Measurements from ENCODE around the gene DUSP18.
"Not testable (repeated sequence)": the region's sequence is repeated elsewhere in the genome, so short reads cannot be mapped to it uniquely, and the experiment has no call there.

DUSP18 gene

DNA sequence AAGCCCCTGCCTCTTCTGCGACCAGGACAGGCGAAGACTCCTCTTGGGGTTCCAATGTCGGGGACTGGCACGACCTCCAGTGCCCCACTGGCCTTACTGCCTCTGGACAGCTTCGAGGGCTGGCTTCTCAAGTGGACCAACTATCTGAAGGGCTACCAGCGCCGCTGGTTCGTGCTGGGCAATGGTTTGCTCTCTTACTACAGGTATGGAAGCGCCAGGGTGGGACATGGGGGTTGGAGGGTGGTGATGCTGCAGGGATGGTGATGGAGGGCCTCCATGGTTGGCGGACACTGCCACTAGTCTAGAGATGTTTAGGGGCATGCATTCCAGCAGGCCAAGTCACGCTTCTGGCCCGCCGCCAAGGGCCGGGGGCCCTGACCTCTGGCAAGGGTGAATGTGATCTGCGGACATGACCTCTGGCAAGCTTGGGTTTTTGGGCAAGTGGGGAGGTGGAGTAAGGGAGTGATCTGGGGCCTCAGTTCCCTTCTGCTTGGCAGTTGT is 27.7 kb upstream of the DUSP18 start:
- Histone ChIP-seq H3K4me1 (ENCODE audit: insufficient read depth, low read length) (peaks cover 3% of the 10 kb centered on the region; the same call in 1 of the 2 replicates), H3K9ac (ENCODE audit: low read depth, low read length) (peak overlapping the region; percentile 53; the same call in 1 of the 2 replicates), H3K27me3 (ENCODE audit: insufficient read depth, low read length) (peaks cover 28% of the 10 kb centered on the region), H3K4me3 (ENCODE audit: low read length) (peak overlapping the region; percentile 85), H3K9me3 (ENCODE audit: insufficient read depth, low read depth, low read length) (no peaks in the 10 kb centered on the region), H3K36me3 (ENCODE audit: insufficient read depth, low read length) (no peaks in the 10 kb centered on the region), H3K27ac (ENCODE audit: low read depth, low read length) (no peak overlapping the region)
- 68% methylated on average over 15 of the region's 15 CpGs for WGBS

DNA sequence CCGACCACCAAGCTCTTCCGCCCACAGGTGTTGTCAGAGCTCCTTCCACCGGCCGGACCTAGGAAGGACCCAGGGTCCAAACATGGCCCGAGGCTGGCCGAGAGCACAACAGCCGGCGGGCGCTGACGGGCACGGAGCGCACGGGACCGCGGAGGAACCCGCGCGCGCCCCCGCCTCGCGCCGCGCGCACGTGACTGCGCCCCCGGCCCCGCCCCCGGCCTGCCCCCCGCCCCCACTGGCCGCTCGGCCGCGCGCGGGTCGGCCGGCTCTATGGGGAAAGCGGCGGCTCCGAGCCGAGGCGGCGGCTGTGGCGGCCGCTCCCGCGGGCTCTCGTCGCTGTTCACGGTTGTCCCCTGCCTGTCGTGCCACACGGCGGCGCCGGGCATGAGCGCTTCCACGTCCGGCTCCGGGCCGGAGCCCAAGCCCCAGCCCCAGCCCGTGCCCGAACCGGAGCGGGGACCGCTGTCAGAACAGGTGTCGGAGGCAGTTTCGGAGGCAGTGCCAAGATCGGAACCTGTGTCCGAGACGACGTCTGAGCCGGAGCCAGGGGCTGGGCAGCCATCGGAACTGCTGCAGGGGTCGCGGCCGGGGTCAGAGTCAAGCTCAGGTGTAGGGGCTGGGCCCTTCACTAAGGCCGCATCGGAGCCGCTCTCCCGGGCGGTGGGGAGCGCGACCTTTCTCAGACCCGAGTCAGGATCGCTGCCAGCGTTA is 27.1 kb upstream of the DUSP18 start, which contains the start of gene OSBP2:
Gene OSBP2 (plus strand): TSS at position 235 of the 711 bp plus-strand sequence. CDS start 36 bp downstream, at position 271.
- H3K4me3 ChIP-seq (ENCODE audit: low read length): peak within 1 kb of the TSS; percentile 87
- peaks cover 28% of the 10 kb centered on the region for H3K27me3 ChIP-seq (ENCODE audit: insufficient read depth, low read length)
- peaks cover 3% of the 10 kb centered on the region; the same call in 1 of the 2 replicates for H3K4me1 ChIP-seq (ENCODE audit: insufficient read depth, low read length)
- H3K36me3 ChIP-seq (ENCODE audit: insufficient read depth, low read length): no peaks in the 10 kb centered on the region
- WGBS: 1% methylated on average over 88 of the region's 88 CpGs
- peak within 1 kb of the TSS; percentile 49; the same call in 1 of the 2 replicates for H3K27ac ChIP-seq (ENCODE audit: low read depth, low read length)
- H3K9me3 ChIP-seq (ENCODE audit: insufficient read depth, low read depth, low read length): no peaks in the 10 kb centered on the region
- peak within 1 kb of the TSS; percentile 82 for H3K9ac ChIP-seq (ENCODE audit: low read depth, low read length)

DNA sequence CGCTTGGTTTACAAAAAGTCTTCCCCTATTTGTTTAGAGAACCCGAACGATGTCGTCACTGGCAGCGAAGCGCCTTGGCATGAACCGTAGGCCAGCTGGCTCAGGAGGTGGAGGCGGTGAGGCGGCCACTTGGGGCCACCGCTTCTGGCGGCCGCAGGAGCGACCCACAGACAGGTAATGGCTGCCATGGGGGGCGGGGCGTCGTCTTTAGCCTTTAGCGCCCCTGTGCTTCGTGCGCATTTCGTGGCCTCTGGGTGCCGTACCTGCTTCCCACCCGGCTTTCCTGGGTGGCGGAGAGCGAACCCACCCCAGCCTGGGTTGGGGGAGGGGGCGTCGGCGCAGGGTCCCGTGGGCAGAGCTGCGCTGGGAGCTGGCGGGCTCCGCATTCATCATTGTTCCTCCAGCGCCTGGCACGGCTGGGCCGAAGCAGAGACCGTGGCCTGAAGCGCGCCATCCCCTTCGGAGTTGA is 26.5 kb upstream of the DUSP18 start:
- WGBS: 2% methylated on average over 38 of the region's 38 CpGs
- H3K9me3 ChIP-seq (ENCODE audit: insufficient read depth, low read depth, low read length): no peaks in the 10 kb centered on the region
- H3K27me3 ChIP-seq (ENCODE audit: insufficient read depth, low read length): peaks cover 28% of the 10 kb centered on the region
- H3K4me3 ChIP-seq (ENCODE audit: low read length): peak overlapping the region; percentile 87
- H3K27ac ChIP-seq (ENCODE audit: low read depth, low read length): peak overlapping the region; percentile 49; the same call in 1 of the 2 replicates
- peak overlapping the region; percentile 82 for H3K9ac ChIP-seq (ENCODE audit: low read depth, low read length)
- H3K36me3 ChIP-seq (ENCODE audit: insufficient read depth, low read length): no peaks in the 10 kb centered on the region
- peaks cover 3% of the 10 kb centered on the region; the same call in 1 of the 2 replicates for H3K4me1 ChIP-seq (ENCODE audit: insufficient read depth, low read length)

DNA sequence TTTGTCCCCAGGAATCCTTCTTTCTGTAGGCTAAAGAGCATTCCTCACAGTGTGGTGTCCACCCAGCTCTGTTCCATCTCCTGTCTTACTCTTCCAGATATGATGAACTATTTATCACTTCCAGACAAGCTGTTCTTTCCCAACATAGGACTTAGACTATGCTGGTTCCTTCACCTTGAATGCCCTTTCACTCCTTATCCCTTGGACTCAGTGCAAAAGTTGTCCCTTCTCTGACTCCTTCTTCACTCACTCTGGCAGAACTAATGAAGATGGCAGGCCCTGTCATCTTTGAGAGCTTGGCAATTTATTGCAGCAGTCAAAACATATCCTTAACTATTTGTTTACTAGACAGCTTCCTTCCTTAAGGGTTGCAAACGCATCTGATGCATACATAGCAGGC is 23.5 kb upstream of the DUSP18 start:
- Histone ChIP-seq H3K9me3 (ENCODE audit: insufficient read depth, low read depth, low read length) (no peaks in the 10 kb centered on the region), H3K27ac (ENCODE audit: low read depth, low read length) (no peak overlapping the region), H3K27me3 (ENCODE audit: insufficient read depth, low read length) (peaks cover 23% of the 10 kb centered on the region), H3K9ac (ENCODE audit: low read depth, low read length) (no peak overlapping the region), H3K4me3 (ENCODE audit: low read length) (no peak overlapping the region), H3K36me3 (ENCODE audit: insufficient read depth, low read length) (no peaks in the 10 kb centered on the region), H3K4me1 (ENCODE audit: insufficient read depth, low read length) (peaks cover 3% of the 10 kb centered on the region; the same call in 1 of the 2 replicates)
- 84% methylated on average over 1 of the region's 1 CpG for WGBS

DNA sequence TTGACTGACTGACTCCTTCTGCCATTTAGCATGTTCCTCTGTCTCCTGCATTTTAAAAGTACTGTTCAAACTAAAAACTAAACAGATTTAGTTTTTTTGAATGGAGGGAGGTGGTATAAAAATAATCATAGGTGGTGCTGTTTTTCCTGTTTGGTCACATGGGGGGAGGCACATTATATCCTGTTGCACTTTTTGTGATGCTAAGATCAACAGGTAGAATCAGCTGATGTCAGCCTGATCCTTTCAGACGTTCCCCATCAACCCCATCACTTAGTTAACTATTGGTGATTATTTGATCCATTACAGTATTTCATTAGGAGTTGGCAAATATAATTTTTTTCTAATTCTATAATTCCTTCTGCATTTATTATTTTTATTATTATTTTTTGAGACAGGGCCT is 21.9 kb upstream of the DUSP18 start:
- no peak overlapping the region for H3K27ac ChIP-seq (ENCODE audit: low read depth, low read length)
- H3K9me3 ChIP-seq (ENCODE audit: insufficient read depth, low read depth, low read length): no peaks in the 10 kb centered on the region
- H3K36me3 ChIP-seq (ENCODE audit: insufficient read depth, low read length): no peaks in the 10 kb centered on the region
- H3K27me3 ChIP-seq (ENCODE audit: insufficient read depth, low read length): peaks cover 8% of the 10 kb centered on the region
- no peak overlapping the region for H3K9ac ChIP-seq (ENCODE audit: low read depth, low read length)
- H3K4me1 ChIP-seq (ENCODE audit: insufficient read depth, low read length): peaks cover 3% of the 10 kb centered on the region; the same call in 1 of the 2 replicates
- WGBS: no CpG with 5 or more reads among the region's 1 CpG
- no peak overlapping the region for H3K4me3 ChIP-seq (ENCODE audit: low read length)

DNA sequence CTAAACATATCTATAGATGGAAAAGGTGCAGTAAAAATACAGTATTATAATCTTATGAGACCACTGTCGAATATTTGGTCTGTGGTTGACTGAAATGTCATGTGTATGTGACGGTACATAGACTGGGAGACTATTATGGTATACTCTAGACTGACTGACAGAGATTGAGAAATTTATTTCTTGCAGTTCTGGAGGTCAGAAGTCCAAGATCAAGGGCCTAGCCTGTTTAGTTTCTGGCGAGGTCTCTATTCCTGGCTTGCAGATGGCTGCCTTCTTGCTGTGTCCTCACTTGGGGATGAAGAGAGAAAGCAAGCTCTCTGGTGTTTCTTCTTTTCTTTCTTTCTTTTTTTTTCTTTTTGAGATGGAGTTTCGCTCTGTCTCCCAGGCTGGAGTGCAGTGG is 19.7 kb upstream of the DUSP18 start:
- no peak overlapping the region for H3K27ac ChIP-seq (ENCODE audit: low read depth, low read length)
- 94% methylated on average over 4 of the region's 4 CpGs for WGBS
- no peaks in the 10 kb centered on the region for H3K4me1 ChIP-seq (ENCODE audit: insufficient read depth, low read length)
- no peak overlapping the region for H3K4me3 ChIP-seq (ENCODE audit: low read length)
- H3K9me3 ChIP-seq (ENCODE audit: insufficient read depth, low read depth, low read length): no peaks in the 10 kb centered on the region
- H3K9ac ChIP-seq (ENCODE audit: low read depth, low read length): no peak overlapping the region
- no peaks in the 10 kb centered on the region for H3K27me3 ChIP-seq (ENCODE audit: insufficient read depth, low read length)
- H3K36me3 ChIP-seq (ENCODE audit: insufficient read depth, low read length): no peaks in the 10 kb centered on the region

DNA sequence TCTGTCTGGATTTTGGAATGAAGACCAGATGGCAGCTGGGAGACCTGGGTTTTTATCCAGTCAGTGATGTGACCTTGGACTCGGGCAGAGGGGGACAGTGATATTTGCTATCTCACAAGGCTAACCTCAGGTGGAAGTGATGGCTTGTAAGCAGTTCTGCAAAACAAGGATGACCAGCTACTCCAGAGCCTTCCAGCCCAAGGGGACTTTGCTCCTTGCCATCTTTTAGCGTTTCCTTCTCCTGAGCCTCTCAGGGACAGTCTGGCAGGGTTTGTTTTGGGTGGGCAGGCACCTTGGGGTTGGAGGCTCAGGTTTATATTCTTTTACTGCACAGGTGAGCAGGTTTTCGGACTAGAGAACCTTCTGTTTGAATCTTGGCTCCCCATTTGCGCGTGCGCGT is 17.5 kb upstream of the DUSP18 start:
- 96% methylated on average over 7 of the region's 7 CpGs for WGBS
- Histone ChIP-seq H3K4me1 (ENCODE audit: insufficient read depth, low read length) (peaks cover 16% of the 10 kb centered on the region; the same call in 1 of the 2 replicates), H3K4me3 (ENCODE audit: low read length) (no peak overlapping the region), H3K27ac (ENCODE audit: low read depth, low read length) (no peak overlapping the region), H3K9me3 (ENCODE audit: insufficient read depth, low read depth, low read length) (no peaks in the 10 kb centered on the region), H3K27me3 (ENCODE audit: insufficient read depth, low read length) (no peaks in the 10 kb centered on the region), H3K36me3 (ENCODE audit: insufficient read depth, low read length) (no peaks in the 10 kb centered on the region), H3K9ac (ENCODE audit: low read depth, low read length) (no peak overlapping the region)

DNA sequence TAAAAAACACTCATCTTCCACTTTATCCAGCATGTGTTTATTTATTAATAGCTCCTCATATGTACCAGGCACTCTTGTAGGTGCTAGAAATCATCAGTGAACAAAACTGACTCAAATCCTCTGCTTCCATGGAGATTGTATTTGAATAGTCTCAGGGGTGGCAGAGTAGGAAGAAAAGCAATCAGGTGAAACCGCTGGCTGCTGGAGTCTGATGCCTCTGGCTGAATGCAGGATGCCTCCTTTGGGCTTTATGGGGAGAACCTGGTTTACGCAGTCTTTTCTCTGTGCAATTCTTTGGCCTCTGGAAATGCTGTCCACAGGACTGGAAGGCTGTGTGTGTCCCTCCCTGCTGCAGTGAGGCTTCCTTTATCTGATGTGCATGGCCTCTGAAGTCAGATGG is 14.2 kb upstream of the DUSP18 start:
- no peaks in the 10 kb centered on the region for H3K27me3 ChIP-seq (ENCODE audit: insufficient read depth, low read length)
- peaks cover 27% of the 10 kb centered on the region; the same call in 1 of the 2 replicates for H3K4me1 ChIP-seq (ENCODE audit: insufficient read depth, low read length)
- H3K4me3 ChIP-seq (ENCODE audit: low read length): no peak overlapping the region
- 77% methylated on average over 2 of the region's 2 CpGs for WGBS
- no peak overlapping the region for H3K27ac ChIP-seq (ENCODE audit: low read depth, low read length)
- H3K36me3 ChIP-seq (ENCODE audit: insufficient read depth, low read length): no peaks in the 10 kb centered on the region
- no peak overlapping the region for H3K9ac ChIP-seq (ENCODE audit: low read depth, low read length)
- H3K9me3 ChIP-seq (ENCODE audit: insufficient read depth, low read depth, low read length): no peaks in the 10 kb centered on the region

DNA sequence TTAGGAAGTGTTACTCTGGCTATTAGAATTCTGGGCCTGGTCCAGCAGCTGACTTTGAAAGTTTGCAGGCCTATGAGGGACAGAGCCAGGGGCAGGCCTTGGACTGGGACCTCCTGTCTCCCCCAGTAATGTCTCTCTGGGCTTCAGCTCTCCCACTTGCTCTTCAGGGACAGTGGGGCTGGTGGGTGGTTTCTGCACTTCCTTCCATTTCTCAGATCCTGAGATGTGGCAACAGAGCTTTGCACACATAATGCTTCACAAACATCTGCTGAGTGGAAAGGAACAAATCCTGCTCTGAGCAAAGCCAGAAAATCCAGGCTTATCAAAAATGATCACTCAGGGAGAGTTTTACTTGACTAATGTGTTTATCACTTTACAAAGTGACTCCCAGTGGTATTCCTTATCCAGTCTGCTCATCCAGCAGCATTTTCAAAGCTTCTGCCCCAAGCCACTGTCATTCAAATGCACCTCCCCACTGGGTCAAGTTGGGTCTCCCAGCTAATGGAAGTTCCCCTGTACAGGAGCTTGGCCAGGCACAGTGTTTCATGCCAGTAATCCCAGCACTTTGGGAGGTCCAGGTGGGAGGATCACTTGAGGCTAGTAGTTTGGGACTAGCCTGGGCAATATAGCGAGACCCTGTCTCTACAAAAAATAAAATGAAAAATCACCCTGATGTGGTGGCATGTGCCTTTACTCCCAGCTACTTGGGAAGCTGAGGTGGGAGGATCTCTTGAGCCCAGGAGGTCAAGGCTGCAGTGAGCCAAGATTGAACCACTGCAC is 13.5 kb upstream of the DUSP18 start:
- H3K4me1 ChIP-seq (ENCODE audit: insufficient read depth, low read length): peaks cover 27% of the 10 kb centered on the region; the same call in 1 of the 2 replicates
- no peak overlapping the region; the same call in 1 of the 2 replicates for H3K27ac ChIP-seq (ENCODE audit: low read depth, low read length)
- 100% methylated on average over 1 of the region's 1 CpG for WGBS
- no peaks in the 10 kb centered on the region for H3K36me3 ChIP-seq (ENCODE audit: insufficient read depth, low read length)
- no peaks in the 10 kb centered on the region for H3K9me3 ChIP-seq (ENCODE audit: insufficient read depth, low read depth, low read length)
- H3K4me3 ChIP-seq (ENCODE audit: low read length): no peak overlapping the region
- no peaks in the 10 kb centered on the region for H3K27me3 ChIP-seq (ENCODE audit: insufficient read depth, low read length)
- H3K9ac ChIP-seq (ENCODE audit: low read depth, low read length): no peak overlapping the region

DNA sequence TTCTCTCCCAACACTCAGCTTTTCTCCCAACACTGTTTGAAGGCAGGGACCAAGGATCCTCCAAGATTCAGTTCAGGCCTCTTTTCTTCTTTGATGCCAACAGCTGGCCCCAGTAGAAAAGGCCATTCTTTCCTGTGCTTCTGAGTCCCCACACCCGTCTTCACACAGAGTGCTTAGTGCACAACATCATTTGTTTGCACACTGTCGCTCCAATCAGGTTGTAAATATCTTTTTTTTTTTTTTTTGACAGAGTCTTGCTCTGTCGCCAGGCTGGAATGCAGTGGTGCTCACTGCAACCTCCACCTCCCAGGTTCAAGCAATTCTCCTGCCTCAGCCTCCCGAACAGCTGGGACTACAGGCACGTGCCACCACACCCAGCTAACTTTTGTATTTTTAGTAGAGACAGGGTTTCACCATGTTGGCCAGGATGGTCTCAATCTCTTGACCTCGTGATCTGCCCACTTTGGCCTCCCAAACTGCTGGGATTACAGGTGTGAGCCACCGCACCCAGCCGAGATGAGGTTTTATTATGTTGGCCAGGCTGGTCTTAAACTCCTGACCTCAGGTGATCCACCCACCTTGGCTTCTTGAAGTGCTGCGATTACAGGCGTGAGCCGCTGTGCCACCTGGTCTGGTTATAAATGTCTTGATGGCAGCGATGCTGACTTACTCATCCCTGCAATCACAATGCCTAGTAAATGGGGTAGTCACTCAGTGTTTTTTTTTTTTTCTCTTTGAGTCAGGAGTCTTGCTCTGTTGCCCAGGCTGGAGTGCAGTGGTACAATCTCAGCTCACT is 12.4 kb upstream of the DUSP18 start:
- peaks cover 27% of the 10 kb centered on the region; the same call in 1 of the 2 replicates for H3K4me1 ChIP-seq (ENCODE audit: insufficient read depth, low read length)
- not testable (repeated sequence) for H3K27ac ChIP-seq (ENCODE audit: low read depth, low read length); H3K4me3 ChIP-seq (ENCODE audit: low read length); H3K27me3 ChIP-seq (ENCODE audit: insufficient read depth, low read length); H3K9ac ChIP-seq (ENCODE audit: low read depth, low read length); H3K36me3 ChIP-seq (ENCODE audit: insufficient read depth, low read length); H3K9me3 ChIP-seq (ENCODE audit: insufficient read depth, low read depth, low read length)
- 81% methylated on average over 12 of the region's 12 CpGs for WGBS
